ENCODE measurements around the gene GABBR2. TPM values are rescaled to one million over a fixed set of nuclear protein-coding genes. Genes with fewer than 3 reads are reported as not detected.

Gene GABBR2
- polyA plus RNA-seq, 1 donor (not counting 4 experiments of a cell fraction or from before 2014, with no cell fraction given) = 0.01 TPM

GRCh38 chr9:98288881-98289280 is 419.9 kb downstream of the GABBR2 start:
- no peaks in the 10 kb centered on the region for H3K9me3 ChIP-seq (ENCODE audit: control insufficient read depth, low read depth, low read length)
- no peak overlapping the region for H3K27ac ChIP-seq (ENCODE audit: control insufficient read depth, insufficient read depth, low read length)
- no peaks in the 10 kb centered on the region for H3K4me1 ChIP-seq (ENCODE audit: control insufficient read depth, extremely low read depth, insufficient read depth, low read length)
- H3K27me3 ChIP-seq (ENCODE audit: control insufficient read depth, extremely low read depth, insufficient read depth, low read length) = peaks cover 4% of the 10 kb centered on the region
- FAIRE-seq (no peak), DNase-seq (ENCODE audit: low read depth, low spot score) (no peak)
- no peak overlapping the region for H2AFZ ChIP-seq (ENCODE audit: control insufficient read depth, low read length)
- no peaks in the 10 kb centered on the region for H3K9me1 ChIP-seq (ENCODE audit: control insufficient read depth, extremely low read depth, insufficient read depth, low read length)
- H3K79me2 ChIP-seq (ENCODE audit: control insufficient read depth, insufficient read depth, low read length) = no peaks in the 10 kb centered on the region
- no peak overlapping the region for H3K4me3 ChIP-seq (ENCODE audit: control insufficient read depth in 2 of 3, extremely low read depth in 1 of 3, insufficient read depth in 2 of 3, low read depth in 1 of 3, low read length in 3 of 3)
- TF ChIP-seq EZH2 (IDR thresholded peaks at IDR 0.05; ENCODE audit: low read length) (no peak), CTCF (optimal IDR thresholded peaks at IDR 0.05 in 1 of 3, IDR thresholded peaks at IDR 0.05 in 1 of 3, conservative IDR thresholded peaks at IDR 0.05 in 1 of 3; ENCODE audit: extremely low read depth in 1 of 3, insufficient read depth in 2 of 3, low read length in 3 of 3) (no peak)
- H3K9ac ChIP-seq (ENCODE audit: control insufficient read depth, extremely low read depth, insufficient read depth, low read length) = no peak overlapping the region
- no peaks in the 10 kb centered on the region for H3K36me3 ChIP-seq (ENCODE audit: control insufficient read depth in 2 of 2, extremely low read depth in 1 of 2, insufficient read depth in 2 of 2, low read length in 2 of 2)
- dilution Hi-C loops (cut with MboI; ENCODE audit: extremely low pct_ligation_motif_present, low sequenced_read_pairs) = no loop called here
- H3K4me2 ChIP-seq (ENCODE audit: control insufficient read depth, extremely low read depth, insufficient read depth, low read depth, low read length) = no peak overlapping the region
- H4K20me1 ChIP-seq (ENCODE audit: control insufficient read depth, extremely low read depth, insufficient read depth, low read length) = no peaks in the 10 kb centered on the region

- FAIRE-seq (no peak), DNase-seq (ENCODE audit: low read depth, low spot score) (no peak)
- no peaks in the 10 kb centered on the region for H3K9me1 ChIP-seq (ENCODE audit: control insufficient read depth, extremely low read depth, insufficient read depth, low read length)
- H2AFZ ChIP-seq (ENCODE audit: control insufficient read depth, low read length) = no peak overlapping the region
- no peaks in the 10 kb centered on the region for H3K4me1 ChIP-seq (ENCODE audit: control insufficient read depth, extremely low read depth, insufficient read depth, low read length)
- no peaks in the 10 kb centered on the region for H3K79me2 ChIP-seq (ENCODE audit: control insufficient read depth, insufficient read depth, low read length)
- dilution Hi-C loops (cut with MboI; ENCODE audit: extremely low pct_ligation_motif_present, low sequenced_read_pairs) = no loop called here
- no peak overlapping the region for H3K4me3 ChIP-seq (ENCODE audit: control insufficient read depth in 2 of 3, extremely low read depth in 1 of 3, insufficient read depth in 2 of 3, low read depth in 1 of 3, low read length in 3 of 3)
- no peaks in the 10 kb centered on the region for H4K20me1 ChIP-seq (ENCODE audit: control insufficient read depth, extremely low read depth, insufficient read depth, low read length)
- H3K27me3 ChIP-seq (ENCODE audit: control insufficient read depth, extremely low read depth, insufficient read depth, low read length) = peaks cover 4% of the 10 kb centered on the region
- no peak overlapping the region for H3K9ac ChIP-seq (ENCODE audit: control insufficient read depth, extremely low read depth, insufficient read depth, low read length)
- H3K4me2 ChIP-seq (ENCODE audit: control insufficient read depth, extremely low read depth, insufficient read depth, low read depth, low read length) = no peak overlapping the region
- no peak overlapping the region for H3K27ac ChIP-seq (ENCODE audit: control insufficient read depth, insufficient read depth, low read length)
- TF ChIP-seq CTCF (optimal IDR thresholded peaks at IDR 0.05 in 1 of 3, IDR thresholded peaks at IDR 0.05 in 1 of 3, conservative IDR thresholded peaks at IDR 0.05 in 1 of 3; ENCODE audit: extremely low read depth in 1 of 3, insufficient read depth in 2 of 3, low read length in 3 of 3) = no peak
- no peak for TF ChIP-seq EZH2 (IDR thresholded peaks at IDR 0.05; ENCODE audit: low read length)
- no peaks in the 10 kb centered on the region for H3K9me3 ChIP-seq (ENCODE audit: control insufficient read depth, low read depth, low read length)
- H3K36me3 ChIP-seq (ENCODE audit: control insufficient read depth in 2 of 2, extremely low read depth in 1 of 2, insufficient read depth in 2 of 2, low read length in 2 of 2) = no peaks in the 10 kb centered on the region
These were observed 421.4 kb downstream of the GABBR2 start for GRCh38 chr9:98287384-98287783.
